ENCODE data around the gene WWOX. TPM values are rescaled to one million over a fixed set of nuclear protein-coding genes. Genes with fewer than 3 reads are reported as not detected.

The WWOX gene
- total and polyA plus RNA-seq, 2 of the 13 experiments (the other 11 are each of a cell fraction or from before 2014, with no cell fraction given), result 9.1 to 37.4 TPM

DNA sequence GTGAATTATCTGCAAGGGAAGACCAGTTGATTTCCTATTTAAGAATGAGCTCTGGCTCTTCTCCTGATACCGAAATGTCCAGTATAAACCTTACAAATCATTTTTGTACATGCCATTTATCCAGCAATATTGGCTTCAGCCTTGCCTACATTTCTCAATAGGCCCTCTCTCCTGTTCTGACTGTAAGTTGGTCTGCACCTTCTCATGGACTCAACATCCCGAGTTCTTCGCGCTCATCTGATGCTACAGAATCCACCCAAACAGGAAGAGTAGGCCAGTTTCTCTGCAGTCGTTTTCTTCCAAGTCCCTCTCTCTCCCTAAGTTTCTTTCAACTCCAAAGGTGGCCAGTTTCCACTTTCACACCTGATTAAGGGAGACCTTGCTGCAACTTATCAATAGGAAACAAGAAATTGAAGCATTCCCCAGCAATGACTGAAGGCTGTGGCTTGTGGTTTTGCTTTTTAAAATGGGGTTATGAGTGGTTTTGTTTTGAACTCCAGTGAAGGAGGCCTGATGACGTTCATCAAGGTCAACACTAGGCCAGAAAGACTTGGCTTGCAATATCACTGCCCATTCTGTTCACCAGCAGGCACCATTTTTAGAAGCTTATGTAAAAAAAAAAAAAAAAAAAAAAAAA is 1118.0 kb downstream of the WWOX start (continued):
- TF ChIP-seq, protein P1, sequence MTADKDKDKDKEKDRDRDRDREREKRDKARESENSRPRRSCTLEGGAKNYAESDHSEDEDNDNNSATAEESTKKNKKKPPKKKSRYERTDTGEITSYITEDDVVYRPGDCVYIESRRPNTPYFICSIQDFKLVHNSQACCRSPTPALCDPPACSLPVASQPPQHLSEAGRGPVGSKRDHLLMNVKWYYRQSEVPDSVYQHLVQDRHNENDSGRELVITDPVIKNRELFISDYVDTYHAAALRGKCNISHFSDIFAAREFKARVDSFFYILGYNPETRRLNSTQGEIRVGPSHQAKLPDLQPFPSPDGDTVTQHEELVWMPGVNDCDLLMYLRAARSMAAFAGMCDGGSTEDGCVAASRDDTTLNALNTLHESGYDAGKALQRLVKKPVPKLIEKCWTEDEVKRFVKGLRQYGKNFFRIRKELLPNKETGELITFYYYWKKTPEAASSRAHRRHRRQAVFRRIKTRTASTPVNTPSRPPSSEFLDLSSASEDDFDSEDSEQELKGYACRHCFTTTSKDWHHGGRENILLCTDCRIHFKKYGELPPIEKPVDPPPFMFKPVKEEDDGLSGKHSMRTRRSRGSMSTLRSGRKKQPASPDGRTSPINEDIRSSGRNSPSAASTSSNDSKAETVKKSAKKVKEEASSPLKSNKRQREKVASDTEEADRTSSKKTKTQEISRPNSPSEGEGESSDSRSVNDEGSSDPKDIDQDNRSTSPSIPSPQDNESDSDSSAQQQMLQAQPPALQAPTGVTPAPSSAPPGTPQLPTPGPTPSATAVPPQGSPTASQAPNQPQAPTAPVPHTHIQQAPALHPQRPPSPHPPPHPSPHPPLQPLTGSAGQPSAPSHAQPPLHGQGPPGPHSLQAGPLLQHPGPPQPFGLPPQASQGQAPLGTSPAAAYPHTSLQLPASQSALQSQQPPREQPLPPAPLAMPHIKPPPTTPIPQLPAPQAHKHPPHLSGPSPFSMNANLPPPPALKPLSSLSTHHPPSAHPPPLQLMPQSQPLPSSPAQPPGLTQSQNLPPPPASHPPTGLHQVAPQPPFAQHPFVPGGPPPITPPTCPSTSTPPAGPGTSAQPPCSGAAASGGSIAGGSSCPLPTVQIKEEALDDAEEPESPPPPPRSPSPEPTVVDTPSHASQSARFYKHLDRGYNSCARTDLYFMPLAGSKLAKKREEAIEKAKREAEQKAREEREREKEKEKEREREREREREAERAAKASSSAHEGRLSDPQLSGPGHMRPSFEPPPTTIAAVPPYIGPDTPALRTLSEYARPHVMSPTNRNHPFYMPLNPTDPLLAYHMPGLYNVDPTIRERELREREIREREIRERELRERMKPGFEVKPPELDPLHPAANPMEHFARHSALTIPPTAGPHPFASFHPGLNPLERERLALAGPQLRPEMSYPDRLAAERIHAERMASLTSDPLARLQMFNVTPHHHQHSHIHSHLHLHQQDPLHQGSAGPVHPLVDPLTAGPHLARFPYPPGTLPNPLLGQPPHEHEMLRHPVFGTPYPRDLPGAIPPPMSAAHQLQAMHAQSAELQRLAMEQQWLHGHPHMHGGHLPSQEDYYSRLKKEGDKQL (CRISPR knock-in tag; IDR thresholded peaks at IDR 0.05; ENCODE audit: low read depth), result no peak
- TF ChIP-seq SALL2 (CRISPR knock-in tag; IDR thresholded peaks at IDR 0.05), result no peak
- TF ChIP-seq, protein P2, sequence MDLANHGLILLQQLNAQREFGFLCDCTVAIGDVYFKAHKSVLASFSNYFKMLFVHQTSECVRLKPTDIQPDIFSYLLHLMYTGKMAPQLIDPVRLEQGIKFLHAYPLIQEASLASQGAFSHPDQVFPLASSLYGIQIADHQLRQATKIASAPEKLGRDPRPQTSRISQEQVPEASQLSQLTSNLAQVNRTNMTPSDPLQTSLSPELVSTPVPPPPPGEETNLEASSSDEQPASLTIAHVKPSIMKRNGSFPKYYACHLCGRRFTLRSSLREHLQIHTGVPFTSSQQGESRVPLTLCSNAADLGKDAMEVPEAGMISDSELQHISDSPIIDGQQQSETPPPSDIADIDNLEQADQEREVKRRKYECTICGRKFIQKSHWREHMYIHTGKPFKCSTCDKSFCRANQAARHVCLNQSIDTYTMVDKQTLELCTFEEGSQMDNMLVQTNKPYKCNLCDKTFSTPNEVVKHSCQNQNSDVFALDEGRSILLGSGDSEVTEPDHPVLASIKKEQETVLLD (CRISPR knock-in tag; IDR thresholded peaks at IDR 0.05; ENCODE audit: low read depth), result no peak
- TF ChIP-seq, protein P3, sequence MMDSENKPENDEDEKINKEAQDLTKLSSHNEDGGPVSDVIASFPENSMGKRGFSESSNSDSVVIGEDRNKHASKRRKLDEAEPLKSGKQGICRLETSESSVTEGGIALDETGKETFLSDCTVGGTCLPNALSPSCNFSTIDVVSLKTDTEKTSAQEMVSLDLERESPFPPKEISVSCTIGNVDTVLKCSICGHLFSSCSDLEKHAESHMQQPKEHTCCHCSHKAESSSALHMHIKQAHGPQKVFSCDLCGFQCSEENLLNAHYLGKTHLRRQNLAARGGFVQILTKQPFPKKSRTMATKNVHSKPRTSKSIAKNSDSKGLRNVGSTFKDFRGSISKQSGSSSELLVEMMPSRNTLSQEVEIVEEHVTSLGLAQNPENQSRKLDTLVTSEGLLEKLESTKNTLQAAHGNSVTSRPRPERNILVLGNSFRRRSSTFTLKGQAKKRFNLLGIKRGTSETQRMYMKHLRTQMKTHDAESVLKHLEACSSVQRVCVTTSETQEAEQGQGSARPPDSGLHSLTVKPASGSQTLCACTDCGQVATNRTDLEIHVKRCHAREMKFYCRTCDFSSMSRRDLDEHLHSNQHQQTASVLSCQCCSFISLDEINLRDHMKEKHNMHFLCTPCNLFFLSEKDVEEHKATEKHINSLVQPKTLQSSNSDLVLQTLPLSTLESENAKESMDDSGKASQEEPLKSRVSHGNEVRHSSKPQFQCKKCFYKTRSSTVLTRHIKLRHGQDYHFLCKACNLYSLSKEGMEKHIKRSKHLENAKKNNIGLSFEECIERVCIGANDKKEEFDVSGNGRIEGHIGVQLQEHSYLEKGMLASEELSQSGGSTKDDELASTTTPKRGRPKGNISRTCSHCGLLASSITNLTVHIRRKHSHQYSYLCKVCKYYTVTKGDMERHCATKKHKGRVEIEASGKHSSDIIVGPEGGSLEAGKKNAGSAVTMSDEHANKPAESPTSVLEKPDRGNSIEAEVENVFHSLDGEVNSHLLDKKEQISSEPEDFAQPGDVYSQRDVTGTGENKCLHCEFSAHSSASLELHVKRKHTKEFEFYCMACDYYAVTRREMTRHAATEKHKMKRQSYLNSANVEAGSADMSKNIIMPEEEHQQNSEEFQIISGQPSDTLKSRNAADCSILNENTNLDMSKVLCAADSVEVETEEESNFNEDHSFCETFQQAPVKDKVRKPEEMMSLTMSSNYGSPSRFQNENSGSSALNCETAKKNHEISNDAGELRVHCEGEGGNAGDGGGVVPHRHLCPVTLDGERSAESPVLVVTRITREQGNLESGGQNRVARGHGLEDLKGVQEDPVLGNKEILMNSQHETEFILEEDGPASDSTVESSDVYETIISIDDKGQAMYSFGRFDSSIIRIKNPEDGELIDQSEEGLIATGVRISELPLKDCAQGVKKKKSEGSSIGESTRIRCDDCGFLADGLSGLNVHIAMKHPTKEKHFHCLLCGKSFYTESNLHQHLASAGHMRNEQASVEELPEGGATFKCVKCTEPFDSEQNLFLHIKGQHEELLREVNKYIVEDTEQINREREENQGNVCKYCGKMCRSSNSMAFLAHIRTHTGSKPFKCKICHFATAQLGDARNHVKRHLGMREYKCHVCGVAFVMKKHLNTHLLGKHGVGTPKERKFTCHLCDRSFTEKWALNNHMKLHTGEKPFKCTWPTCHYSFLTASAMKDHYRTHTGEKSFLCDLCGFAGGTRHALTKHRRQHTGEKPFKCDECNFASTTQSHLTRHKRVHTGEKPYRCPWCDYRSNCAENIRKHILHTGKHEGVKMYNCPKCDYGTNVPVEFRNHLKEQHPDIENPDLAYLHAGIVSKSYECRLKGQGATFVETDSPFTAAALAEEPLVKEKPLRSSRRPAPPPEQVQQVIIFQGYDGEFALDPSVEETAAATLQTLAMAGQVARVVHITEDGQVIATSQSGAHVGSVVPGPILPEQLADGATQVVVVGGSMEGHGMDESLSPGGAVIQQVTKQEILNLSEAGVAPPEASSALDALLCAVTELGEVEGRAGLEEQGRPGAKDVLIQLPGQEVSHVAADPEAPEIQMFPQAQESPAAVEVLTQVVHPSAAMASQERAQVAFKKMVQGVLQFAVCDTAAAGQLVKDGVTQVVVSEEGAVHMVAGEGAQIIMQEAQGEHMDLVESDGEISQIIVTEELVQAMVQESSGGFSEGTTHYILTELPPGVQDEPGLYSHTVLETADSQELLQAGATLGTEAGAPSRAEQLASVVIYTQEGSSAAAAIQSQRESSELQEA (CRISPR knock-in tag; IDR thresholded peaks at IDR 0.05; ENCODE audit: not compliant biosample characterization), result no peak
